WTC11 (cell line): ENCODE measurements around the gene NOXO1. TPM values are rescaled to one million over a fixed set of nuclear protein-coding genes. Genes with fewer than 3 reads are reported as not detected.

Source experiments
- EMX1 ChIP-seq: fragments of 250-450 bp; sonication (Bioruptor Pico); IDR thresholded peaks from 2 replicates; pipeline ENCODE4 v1.8.0; 2021; ENCODE audit warnings: mild to moderate bottlenecking
- ETV6 ChIP-seq: sonication (generic); formaldehyde crosslinking; IDR thresholded peaks from 2 replicates; pipeline ENCODE4 v1.8.1; 2022; ENCODE audit warnings: mild to moderate bottlenecking, missing genetic modification reagents
- FOXP1 ChIP-seq: sonication (generic); formaldehyde crosslinking; IDR thresholded peaks from 2 replicates; pipeline ENCODE4 v1.8.0; 2022; ENCODE audit warnings: missing genetic modification reagents, mild to moderate bottlenecking, moderate library complexity, borderline replicate concordance
- GTF2I ChIP-seq: fragments of 250-450 bp; sonication (Bioruptor Pico); conservative IDR thresholded peaks from 2 replicates; pipeline ENCODE4 v1.4.0; 2021; ENCODE audit warnings: mild to moderate bottlenecking
- HMGA2 ChIP-seq: fragments of 250-450 bp; sonication (Bioruptor Pico); IDR thresholded peaks from 2 replicates; pipeline ENCODE4 v1.4.0; 2021; ENCODE audit warnings: mild to moderate bottlenecking, moderate library complexity
- JUN ChIP-seq: sonication (generic); formaldehyde crosslinking; IDR thresholded peaks from 2 replicates; pipeline ENCODE4 v1.8.0; 2023; ENCODE audit warnings: mild to moderate bottlenecking, missing genetic modification reagents
- NFATC4 ChIP-seq: fragments of 250-450 bp; sonication (Bioruptor Pico); IDR thresholded peaks from 2 replicates; pipeline ENCODE4 v1.9.0; 2021; ENCODE audit warnings: mild to moderate bottlenecking
- OVOL2 ChIP-seq: fragments of 250-450 bp; sonication (Bioruptor Pico); IDR thresholded peaks from 2 replicates; pipeline ENCODE4 v1.9.0; 2021; ENCODE audit warnings: mild to moderate bottlenecking, borderline replicate concordance
- SMAD3 ChIP-seq: sonication (generic); formaldehyde crosslinking; IDR thresholded peaks from 2 replicates; pipeline ENCODE4 v1.8.0; 2022; ENCODE audit warnings: missing genetic modification reagents, mild to moderate bottlenecking, borderline replicate concordance
- USF1 ChIP-seq: sonication (generic); formaldehyde crosslinking; IDR thresholded peaks from 2 replicates; pipeline ENCODE4 v1.8.0; 2022; ENCODE audit warnings: mild to moderate bottlenecking, missing genetic modification reagents
- ZBTB43 ChIP-seq: sonication (generic); formaldehyde crosslinking; IDR thresholded peaks from 2 replicates; pipeline ENCODE4 v1.8.1; 2023; ENCODE audit warnings: mild to moderate bottlenecking, missing genetic modification reagents
- ZNF138 ChIP-seq: sonication (generic); formaldehyde crosslinking; conservative IDR thresholded peaks from 2 replicates; pipeline ENCODE4 v1.8.1; 2022; ENCODE audit warnings: mild to moderate bottlenecking, moderate library complexity, missing genetic modification reagents
- ZNF219 ChIP-seq: sonication (generic); formaldehyde crosslinking; IDR thresholded peaks from 2 replicates; pipeline ENCODE4 v1.8.0; 2023; ENCODE audit warnings: missing genetic modification reagents, mild to moderate bottlenecking, borderline replicate concordance
- ZNF396 ChIP-seq: fragments of 250-450 bp; sonication (Bioruptor Pico); IDR thresholded peaks from 2 replicates; pipeline ENCODE4 v1.8.0; 2021; ENCODE audit warnings: mild to moderate bottlenecking, moderate library complexity, borderline replicate concordance
- ZNF416 ChIP-seq: fragments of 250-450 bp; sonication (Bioruptor Pico); IDR thresholded peaks from 2 replicates; pipeline ENCODE4 v1.9.0; 2021; ENCODE audit warnings: mild to moderate bottlenecking, inconsistent platforms
- total RNA-seq: library from RNA; stranded (reverse); gene quantifications from 3 replicates; pipeline ENCODE4 v1.2.3, GENCODE V29; 2021
- TF ChIP-seq, protein P1 (sequence below): fragments of 250-450 bp; sonication (Bioruptor Pico); IDR thresholded peaks from 2 replicates; pipeline ENCODE4 v1.9.0; 2021; ENCODE audit warnings: mild to moderate bottlenecking
- TF ChIP-seq, protein P2 (sequence below): sonication (generic); formaldehyde crosslinking; IDR thresholded peaks from 2 replicates; pipeline ENCODE4 v1.8.1; 2023; ENCODE audit warnings: mild to moderate bottlenecking, missing genetic modification reagents, moderate library complexity
- TF ChIP-seq, protein P3 (sequence below): sonication (generic); formaldehyde crosslinking; IDR thresholded peaks from 2 replicates; pipeline ENCODE4 v1.8.1; 2023; ENCODE audit warnings: mild to moderate bottlenecking, missing genetic modification reagents
- TF ChIP-seq, protein P4 (sequence below): fragments of 250-450 bp; sonication (Bioruptor Pico); IDR thresholded peaks from 2 replicates; pipeline ENCODE4 v1.8.0; 2021; ENCODE audit warnings: mild to moderate bottlenecking
- TF ChIP-seq, protein P5 (sequence below): fragments of 250-450 bp; sonication (Bioruptor Pico); conservative IDR thresholded peaks from 2 replicates; pipeline ENCODE4 v1.9.0; 2021; ENCODE audit warnings: mild to moderate bottlenecking
- TF ChIP-seq, protein P6 (sequence below): fragments of 250-450 bp; sonication (Bioruptor Pico); IDR thresholded peaks from 2 replicates; pipeline ENCODE4 v2.1.2; 2022; ENCODE audit warnings: mild to moderate bottlenecking, moderate library complexity
- TF ChIP-seq, protein P7 (sequence below): fragments of 250-450 bp; sonication (Bioruptor Pico); IDR thresholded peaks from 2 replicates; pipeline ENCODE4 v1.9.0; 2021; ENCODE audit warnings: mild to moderate bottlenecking
- TF ChIP-seq, protein P8 (sequence below): fragments of 200-600 bp; IDR thresholded peaks from 2 replicates; pipeline ENCODE4 v1.8.0; 2022; ENCODE audit warnings: antibody characterized with exemption

Gene NOXO1
- total RNA-seq, 1 experiment from 2014 or later = 5.7 TPM

DNA sequence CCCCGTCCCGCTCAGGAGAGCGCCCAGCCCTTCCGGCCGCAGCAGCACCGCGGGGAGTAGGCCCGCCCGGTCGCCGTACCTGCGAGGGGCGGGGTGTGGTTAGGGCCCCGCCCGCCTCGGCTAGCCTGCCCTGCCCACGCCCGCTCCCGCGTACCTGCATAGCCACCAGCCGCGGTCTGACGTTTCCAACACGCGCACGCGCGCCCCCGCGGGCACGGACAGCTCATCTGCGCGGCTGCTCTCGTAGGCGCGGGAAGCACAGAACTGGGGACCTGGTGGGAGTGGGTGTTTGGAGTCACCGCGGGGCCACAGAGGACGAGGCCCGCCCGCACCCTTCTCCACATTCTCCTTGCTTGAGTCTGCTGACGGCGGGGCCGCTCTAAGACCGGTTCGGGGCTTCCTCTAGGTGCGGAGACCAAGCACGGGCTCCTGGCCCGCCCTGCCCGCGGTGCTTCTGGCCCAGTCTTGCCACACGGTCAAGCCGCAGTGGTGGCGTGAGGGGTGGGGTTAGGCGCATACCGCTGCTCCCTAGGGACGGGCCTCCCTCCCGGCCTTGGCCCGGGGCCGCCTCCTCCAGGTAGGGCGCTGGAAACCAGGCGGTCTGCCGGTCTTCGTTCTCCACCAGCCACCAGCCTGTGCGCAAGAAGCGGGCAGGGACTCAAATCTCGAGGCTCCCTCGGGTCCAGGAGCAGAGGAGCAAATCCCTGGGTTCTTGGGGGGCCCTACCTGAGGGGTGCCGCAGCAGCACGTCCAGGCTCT lies 1.8 kb downstream of the NOXO1 start (continued):
- TF ChIP-seq, protein P1, sequence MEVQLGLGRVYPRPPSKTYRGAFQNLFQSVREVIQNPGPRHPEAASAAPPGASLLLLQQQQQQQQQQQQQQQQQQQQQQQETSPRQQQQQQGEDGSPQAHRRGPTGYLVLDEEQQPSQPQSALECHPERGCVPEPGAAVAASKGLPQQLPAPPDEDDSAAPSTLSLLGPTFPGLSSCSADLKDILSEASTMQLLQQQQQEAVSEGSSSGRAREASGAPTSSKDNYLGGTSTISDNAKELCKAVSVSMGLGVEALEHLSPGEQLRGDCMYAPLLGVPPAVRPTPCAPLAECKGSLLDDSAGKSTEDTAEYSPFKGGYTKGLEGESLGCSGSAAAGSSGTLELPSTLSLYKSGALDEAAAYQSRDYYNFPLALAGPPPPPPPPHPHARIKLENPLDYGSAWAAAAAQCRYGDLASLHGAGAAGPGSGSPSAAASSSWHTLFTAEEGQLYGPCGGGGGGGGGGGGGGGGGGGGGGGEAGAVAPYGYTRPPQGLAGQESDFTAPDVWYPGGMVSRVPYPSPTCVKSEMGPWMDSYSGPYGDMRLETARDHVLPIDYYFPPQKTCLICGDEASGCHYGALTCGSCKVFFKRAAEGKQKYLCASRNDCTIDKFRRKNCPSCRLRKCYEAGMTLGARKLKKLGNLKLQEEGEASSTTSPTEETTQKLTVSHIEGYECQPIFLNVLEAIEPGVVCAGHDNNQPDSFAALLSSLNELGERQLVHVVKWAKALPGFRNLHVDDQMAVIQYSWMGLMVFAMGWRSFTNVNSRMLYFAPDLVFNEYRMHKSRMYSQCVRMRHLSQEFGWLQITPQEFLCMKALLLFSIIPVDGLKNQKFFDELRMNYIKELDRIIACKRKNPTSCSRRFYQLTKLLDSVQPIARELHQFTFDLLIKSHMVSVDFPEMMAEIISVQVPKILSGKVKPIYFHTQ (CRISPR knock-in tag) = no peak
- TF ChIP-seq, protein P2, sequence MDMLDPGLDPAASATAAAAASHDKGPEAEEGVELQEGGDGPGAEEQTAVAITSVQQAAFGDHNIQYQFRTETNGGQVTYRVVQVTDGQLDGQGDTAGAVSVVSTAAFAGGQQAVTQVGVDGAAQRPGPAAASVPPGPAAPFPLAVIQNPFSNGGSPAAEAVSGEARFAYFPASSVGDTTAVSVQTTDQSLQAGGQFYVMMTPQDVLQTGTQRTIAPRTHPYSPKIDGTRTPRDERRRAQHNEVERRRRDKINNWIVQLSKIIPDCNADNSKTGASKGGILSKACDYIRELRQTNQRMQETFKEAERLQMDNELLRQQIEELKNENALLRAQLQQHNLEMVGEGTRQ = no peak
- TF ChIP-seq NFATC4 (CRISPR knock-in tag) (peak; percentile 63; the same call in 1 of the 2 replicates), JUN (CRISPR knock-in tag) (no peak), ZNF396 (CRISPR knock-in tag) (no peak), SMAD3 (CRISPR knock-in tag) (peak; percentile 31; the same call in 1 of the 2 replicates), ZBTB43 (CRISPR knock-in tag) (peak; percentile 56; the same call in 1 of the 2 replicates), ZNF416 (CRISPR knock-in tag) (no peak), FOXP1 (CRISPR knock-in tag) (0 out of 2 replicates have a peak, but pooled peaks have one; percentile 26), OVOL2 (no peak), USF1 (no peak), ETV6 (0 out of 2 replicates have a peak, but pooled peaks have one; percentile 65), HMGA2 (no peak), EMX1 (CRISPR knock-in tag) (no peak; the same call in 1 of the 2 replicates), ZNF138 (CRISPR knock-in tag) (no peak), ZNF219 (no peak), GTF2I (no peak)
- TF ChIP-seq, protein P3, sequence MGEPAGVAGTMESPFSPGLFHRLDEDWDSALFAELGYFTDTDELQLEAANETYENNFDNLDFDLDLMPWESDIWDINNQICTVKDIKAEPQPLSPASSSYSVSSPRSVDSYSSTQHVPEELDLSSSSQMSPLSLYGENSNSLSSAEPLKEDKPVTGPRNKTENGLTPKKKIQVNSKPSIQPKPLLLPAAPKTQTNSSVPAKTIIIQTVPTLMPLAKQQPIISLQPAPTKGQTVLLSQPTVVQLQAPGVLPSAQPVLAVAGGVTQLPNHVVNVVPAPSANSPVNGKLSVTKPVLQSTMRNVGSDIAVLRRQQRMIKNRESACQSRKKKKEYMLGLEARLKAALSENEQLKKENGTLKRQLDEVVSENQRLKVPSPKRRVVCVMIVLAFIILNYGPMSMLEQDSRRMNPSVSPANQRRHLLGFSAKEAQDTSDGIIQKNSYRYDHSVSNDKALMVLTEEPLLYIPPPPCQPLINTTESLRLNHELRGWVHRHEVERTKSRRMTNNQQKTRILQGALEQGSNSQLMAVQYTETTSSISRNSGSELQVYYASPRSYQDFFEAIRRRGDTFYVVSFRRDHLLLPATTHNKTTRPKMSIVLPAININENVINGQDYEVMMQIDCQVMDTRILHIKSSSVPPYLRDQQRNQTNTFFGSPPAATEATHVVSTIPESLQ = no peak
- TF ChIP-seq, protein P4, sequence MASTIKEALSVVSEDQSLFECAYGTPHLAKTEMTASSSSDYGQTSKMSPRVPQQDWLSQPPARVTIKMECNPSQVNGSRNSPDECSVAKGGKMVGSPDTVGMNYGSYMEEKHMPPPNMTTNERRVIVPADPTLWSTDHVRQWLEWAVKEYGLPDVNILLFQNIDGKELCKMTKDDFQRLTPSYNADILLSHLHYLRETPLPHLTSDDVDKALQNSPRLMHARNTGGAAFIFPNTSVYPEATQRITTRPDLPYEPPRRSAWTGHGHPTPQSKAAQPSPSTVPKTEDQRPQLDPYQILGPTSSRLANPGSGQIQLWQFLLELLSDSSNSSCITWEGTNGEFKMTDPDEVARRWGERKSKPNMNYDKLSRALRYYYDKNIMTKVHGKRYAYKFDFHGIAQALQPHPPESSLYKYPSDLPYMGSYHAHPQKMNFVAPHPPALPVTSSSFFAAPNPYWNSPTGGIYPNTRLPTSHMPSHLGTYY (CRISPR knock-in tag) = no peak
- TF ChIP-seq, protein P5, sequence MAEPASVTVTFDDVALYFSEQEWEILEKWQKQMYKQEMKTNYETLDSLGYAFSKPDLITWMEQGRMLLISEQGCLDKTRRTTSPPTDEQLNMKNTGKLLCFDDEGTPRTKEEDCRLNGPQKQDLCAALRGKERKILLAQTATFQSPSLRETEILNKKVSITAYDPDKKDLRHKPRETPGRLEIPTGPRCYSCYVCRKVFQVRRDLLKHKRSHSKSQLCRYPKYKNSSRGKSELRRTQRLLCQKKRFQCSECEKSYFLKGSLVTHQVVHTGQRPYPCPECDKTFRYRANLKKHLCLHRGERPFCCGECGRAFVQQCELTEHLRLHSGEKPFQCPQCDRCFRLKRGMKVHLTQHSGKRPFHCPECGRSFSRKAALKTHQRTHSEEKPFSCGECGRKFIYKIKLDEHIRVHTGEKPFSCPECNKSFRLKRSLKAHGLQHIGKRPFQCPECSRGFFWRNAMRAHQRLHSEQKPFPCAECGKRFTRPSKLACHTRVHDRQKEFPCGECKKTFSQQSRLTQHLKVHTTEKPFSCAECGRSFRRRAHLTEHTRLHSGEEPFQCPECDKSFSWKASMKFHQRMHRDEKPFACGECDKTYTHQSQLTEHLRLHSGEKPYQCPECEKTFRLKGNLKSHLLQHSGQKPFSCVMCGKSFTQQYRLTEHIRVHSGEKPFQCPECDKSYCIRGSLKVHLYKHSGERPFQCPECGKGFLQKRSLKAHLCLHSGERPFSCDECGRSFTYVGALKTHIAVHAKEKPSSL = no peak
- TF ChIP-seq, protein P6, sequence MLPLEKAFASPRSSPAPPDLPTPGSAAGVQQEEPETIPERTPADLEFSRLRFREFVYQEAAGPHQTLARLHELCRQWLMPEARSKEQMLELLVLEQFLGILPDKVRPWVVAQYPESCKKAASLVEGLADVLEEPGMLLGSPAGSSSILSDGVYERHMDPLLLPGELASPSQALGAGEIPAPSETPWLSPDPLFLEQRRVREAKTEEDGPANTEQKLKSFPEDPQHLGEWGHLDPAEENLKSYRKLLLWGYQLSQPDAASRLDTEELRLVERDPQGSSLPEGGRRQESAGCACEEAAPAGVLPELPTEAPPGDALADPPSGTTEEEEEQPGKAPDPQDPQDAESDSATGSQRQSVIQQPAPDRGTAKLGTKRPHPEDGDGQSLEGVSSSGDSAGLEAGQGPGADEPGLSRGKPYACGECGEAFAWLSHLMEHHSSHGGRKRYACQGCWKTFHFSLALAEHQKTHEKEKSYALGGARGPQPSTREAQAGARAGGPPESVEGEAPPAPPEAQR = no peak
- TF ChIP-seq, protein P7, sequence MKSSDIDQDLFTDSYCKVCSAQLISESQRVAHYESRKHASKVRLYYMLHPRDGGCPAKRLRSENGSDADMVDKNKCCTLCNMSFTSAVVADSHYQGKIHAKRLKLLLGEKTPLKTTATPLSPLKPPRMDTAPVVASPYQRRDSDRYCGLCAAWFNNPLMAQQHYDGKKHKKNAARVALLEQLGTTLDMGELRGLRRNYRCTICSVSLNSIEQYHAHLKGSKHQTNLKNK (CRISPR knock-in tag) = no peak
- TF ChIP-seq, protein P8, sequence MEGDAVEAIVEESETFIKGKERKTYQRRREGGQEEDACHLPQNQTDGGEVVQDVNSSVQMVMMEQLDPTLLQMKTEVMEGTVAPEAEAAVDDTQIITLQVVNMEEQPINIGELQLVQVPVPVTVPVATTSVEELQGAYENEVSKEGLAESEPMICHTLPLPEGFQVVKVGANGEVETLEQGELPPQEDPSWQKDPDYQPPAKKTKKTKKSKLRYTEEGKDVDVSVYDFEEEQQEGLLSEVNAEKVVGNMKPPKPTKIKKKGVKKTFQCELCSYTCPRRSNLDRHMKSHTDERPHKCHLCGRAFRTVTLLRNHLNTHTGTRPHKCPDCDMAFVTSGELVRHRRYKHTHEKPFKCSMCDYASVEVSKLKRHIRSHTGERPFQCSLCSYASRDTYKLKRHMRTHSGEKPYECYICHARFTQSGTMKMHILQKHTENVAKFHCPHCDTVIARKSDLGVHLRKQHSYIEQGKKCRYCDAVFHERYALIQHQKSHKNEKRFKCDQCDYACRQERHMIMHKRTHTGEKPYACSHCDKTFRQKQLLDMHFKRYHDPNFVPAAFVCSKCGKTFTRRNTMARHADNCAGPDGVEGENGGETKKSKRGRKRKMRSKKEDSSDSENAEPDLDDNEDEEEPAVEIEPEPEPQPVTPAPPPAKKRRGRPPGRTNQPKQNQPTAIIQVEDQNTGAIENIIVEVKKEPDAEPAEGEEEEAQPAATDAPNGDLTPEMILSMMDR = no peak
